Measurements from ENCODE around the gene ATXN1.
"Not testable (repeated sequence)": the region's sequence is repeated elsewhere in the genome, so short reads cannot be mapped to it uniquely, and the experiment has no call there.

DNA sequence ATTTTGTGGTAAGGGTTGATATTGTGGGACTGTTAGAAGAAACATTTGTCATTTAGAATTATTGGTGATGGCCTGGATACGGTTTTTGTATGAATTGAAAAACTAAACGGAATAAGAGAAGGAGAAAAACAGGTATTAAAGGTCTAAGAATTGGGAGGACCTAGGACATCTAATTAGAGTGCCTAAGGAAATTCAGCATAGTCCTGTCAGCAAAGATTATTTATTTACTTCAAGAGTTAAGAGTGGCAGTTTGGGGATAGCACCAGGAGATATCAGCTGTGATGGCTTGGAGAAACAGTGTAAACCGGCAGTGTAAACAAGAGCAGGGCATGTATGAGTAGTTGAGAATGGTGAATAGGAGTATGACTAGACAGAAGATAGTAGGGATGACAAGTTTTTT, 501.7 kb downstream of the ATXN1 start:
- not testable (repeated sequence) for TF ChIP-seq POLR2A (IDR thresholded peaks at IDR 0.05; ENCODE audit: low read length); EP300 (IDR thresholded peaks at IDR 0.05); TFCP2L1 (CRISPR knock-in tag; IDR thresholded peaks at IDR 0.05); POLR2AphosphoS2 (conservative IDR thresholded peaks at IDR 0.05; ENCODE audit: low read length); CHD4 (IDR thresholded peaks at IDR 0.05; ENCODE audit: borderline replicate concordance); RNF2 (IDR thresholded peaks at IDR 0.05; ENCODE audit: borderline replicate concordance, low read depth); RFX5 (IDR thresholded peaks at IDR 0.05)
- TF ChIP-seq, protein P1, sequence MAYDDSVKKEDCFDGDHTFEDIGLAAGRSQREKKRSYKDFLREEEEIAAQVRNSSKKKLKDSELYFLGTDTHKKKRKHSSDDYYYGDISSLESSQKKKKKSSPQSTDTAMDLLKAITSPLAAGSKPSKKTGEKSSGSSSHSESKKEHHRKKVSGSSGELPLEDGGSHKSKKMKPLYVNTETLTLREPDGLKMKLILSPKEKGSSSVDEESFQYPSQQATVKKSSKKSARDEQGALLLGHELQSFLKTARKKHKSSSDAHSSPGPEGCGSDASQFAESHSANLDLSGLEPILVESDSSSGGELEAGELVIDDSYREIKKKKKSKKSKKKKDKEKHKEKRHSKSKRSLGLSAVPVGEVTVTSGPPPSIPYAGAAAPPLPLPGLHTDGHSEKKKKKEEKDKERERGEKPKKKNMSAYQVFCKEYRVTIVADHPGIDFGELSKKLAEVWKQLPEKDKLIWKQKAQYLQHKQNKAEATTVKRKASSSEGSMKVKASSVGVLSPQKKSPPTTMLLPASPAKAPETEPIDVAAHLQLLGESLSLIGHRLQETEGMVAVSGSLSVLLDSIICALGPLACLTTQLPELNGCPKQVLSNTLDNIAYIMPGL (CRISPR knock-in tag; IDR thresholded peaks at IDR 0.05; ENCODE audit: borderline replicate concordance), result not testable (repeated sequence)
- TF ChIP-seq, protein P2, sequence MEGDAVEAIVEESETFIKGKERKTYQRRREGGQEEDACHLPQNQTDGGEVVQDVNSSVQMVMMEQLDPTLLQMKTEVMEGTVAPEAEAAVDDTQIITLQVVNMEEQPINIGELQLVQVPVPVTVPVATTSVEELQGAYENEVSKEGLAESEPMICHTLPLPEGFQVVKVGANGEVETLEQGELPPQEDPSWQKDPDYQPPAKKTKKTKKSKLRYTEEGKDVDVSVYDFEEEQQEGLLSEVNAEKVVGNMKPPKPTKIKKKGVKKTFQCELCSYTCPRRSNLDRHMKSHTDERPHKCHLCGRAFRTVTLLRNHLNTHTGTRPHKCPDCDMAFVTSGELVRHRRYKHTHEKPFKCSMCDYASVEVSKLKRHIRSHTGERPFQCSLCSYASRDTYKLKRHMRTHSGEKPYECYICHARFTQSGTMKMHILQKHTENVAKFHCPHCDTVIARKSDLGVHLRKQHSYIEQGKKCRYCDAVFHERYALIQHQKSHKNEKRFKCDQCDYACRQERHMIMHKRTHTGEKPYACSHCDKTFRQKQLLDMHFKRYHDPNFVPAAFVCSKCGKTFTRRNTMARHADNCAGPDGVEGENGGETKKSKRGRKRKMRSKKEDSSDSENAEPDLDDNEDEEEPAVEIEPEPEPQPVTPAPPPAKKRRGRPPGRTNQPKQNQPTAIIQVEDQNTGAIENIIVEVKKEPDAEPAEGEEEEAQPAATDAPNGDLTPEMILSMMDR (IDR thresholded peaks at IDR 0.05), result not testable (repeated sequence)
- TF ChIP-seq, protein P3, sequence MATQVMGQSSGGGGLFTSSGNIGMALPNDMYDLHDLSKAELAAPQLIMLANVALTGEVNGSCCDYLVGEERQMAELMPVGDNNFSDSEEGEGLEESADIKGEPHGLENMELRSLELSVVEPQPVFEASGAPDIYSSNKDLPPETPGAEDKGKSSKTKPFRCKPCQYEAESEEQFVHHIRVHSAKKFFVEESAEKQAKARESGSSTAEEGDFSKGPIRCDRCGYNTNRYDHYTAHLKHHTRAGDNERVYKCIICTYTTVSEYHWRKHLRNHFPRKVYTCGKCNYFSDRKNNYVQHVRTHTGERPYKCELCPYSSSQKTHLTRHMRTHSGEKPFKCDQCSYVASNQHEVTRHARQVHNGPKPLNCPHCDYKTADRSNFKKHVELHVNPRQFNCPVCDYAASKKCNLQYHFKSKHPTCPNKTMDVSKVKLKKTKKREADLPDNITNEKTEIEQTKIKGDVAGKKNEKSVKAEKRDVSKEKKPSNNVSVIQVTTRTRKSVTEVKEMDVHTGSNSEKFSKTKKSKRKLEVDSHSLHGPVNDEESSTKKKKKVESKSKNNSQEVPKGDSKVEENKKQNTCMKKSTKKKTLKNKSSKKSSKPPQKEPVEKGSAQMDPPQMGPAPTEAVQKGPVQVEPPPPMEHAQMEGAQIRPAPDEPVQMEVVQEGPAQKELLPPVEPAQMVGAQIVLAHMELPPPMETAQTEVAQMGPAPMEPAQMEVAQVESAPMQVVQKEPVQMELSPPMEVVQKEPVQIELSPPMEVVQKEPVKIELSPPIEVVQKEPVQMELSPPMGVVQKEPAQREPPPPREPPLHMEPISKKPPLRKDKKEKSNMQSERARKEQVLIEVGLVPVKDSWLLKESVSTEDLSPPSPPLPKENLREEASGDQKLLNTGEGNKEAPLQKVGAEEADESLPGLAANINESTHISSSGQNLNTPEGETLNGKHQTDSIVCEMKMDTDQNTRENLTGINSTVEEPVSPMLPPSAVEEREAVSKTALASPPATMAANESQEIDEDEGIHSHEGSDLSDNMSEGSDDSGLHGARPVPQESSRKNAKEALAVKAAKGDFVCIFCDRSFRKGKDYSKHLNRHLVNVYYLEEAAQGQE (IDR thresholded peaks at IDR 0.05), result not testable (repeated sequence)
